HepG2 (cell line): ENCODE measurements around the gene DZIP1L. TPM values are rescaled to one million over a fixed set of nuclear protein-coding genes. Genes with fewer than 3 reads are reported as not detected.
A peak's percentile ranks its signal among the peaks of the same experiment; 100 is the strongest.

Source experiments
- FOXM1 ChIP-seq: sonication (generic); formaldehyde crosslinking; IDR thresholded peaks from 2 replicates; pipeline ENCODE4 v1.5.0; 2020; ENCODE audit warnings: missing genetic modification reagents
- GATAD1 ChIP-seq: IDR thresholded peaks from 2 replicates; pipeline ENCODE4 v1.6.1; 2016; ENCODE audit warnings: missing genetic modification reagents, missing compliant biosample characterization
- IKZF5 ChIP-seq: IDR thresholded peaks from 2 replicates; pipeline ENCODE4 v1.6.1; 2018; ENCODE audit warnings: missing genetic modification reagents, mild to moderate bottlenecking, missing compliant biosample characterization
- LCORL ChIP-seq, 2 experiments: fragments of 450-650 bp in 1 of 2; sonication (generic) in 1 of 2; formaldehyde crosslinking in 1 of 2; IDR thresholded peaks; 2 replicates each; pipeline versions ENCODE4 v1.5.0 to v1.6.1; 2017 to 2020; ENCODE audit warnings: antibody characterized with exemption in 1 of 2, missing genetic modification reagents in 1 of 2
- RARG ChIP-seq: sonication (generic); formaldehyde crosslinking; IDR thresholded peaks from 2 replicates; pipeline ENCODE4 v1.4.0; 2020; ENCODE audit warnings: low read depth, mild to moderate bottlenecking, missing genetic modification reagents
- SPEN ChIP-seq: sonication (generic); formaldehyde crosslinking; IDR thresholded peaks from 2 replicates; pipeline ENCODE4 v1.5.1; 2020; ENCODE audit warnings: low read depth, mild to moderate bottlenecking, missing genetic modification reagents
- ZBTB37 ChIP-seq: sonication (generic); formaldehyde crosslinking; IDR thresholded peaks from 2 replicates; pipeline ENCODE4 v1.4.0; 2020; ENCODE audit warnings: mild to moderate bottlenecking, missing genetic modification reagents
- ZNF350 ChIP-seq: sonication (generic); formaldehyde crosslinking; IDR thresholded peaks from 2 replicates; pipeline ENCODE4 v1.4.0; 2020; ENCODE audit warnings: mild to moderate bottlenecking, low read depth, missing genetic modification reagents, borderline replicate concordance
- polyA plus RNA-seq, 8 experiments: library from polyadenylated mRNA; depleted of rRNA in 3 of 8; stranded (reverse) in 7 of 8; unstranded in 1 of 8; fragments of >200 nt; fragmentation: Illumina TruSeq in 4 of 8; extraction: Trizol in 4 of 8; gene quantifications; 2 replicates each; pipeline versions ENCODE4 v1.2.1 to v1.2.3, GENCODE V29; 2011 to 2016; ENCODE audit warnings: low read depth in 4 of 8, missing spikeins in 1 of 8, mixed read lengths in 1 of 8; ENCODE audit not compliant: insufficient read depth in 1 of 8
- total RNA-seq, 5 experiments: library from RNA; depleted of rRNA; stranded (reverse); fragments of >200 nt; fragmentation: Illumina TruSeq; extraction: Trizol; gene quantifications; 2 replicates each; pipeline ENCODE4 v1.2.3, GENCODE V29; 2016; ENCODE audit warnings: low read depth in 1 of 5
- TF ChIP-seq, protein P1 (sequence below): sonication (generic); formaldehyde crosslinking; IDR thresholded peaks from 2 replicates; pipeline ENCODE4 v1.8.0; 2022; ENCODE audit warnings: mild to moderate bottlenecking, missing genetic modification reagents; ENCODE audit not compliant: insufficient replicate concordance
- TF ChIP-seq, protein P2 (sequence below): sonication (generic); formaldehyde crosslinking; IDR thresholded peaks from 2 replicates; pipeline ENCODE4 v1.5.0; 2020; ENCODE audit warnings: mild to moderate bottlenecking, missing genetic modification reagents, borderline replicate concordance
- TF ChIP-seq, protein P3 (sequence below): sonication (generic); formaldehyde crosslinking; IDR thresholded peaks from 2 replicates; pipeline ENCODE4 v1.4.0; 2020; ENCODE audit warnings: missing genetic modification reagents, borderline replicate concordance
- TF ChIP-seq, protein P4 (sequence below): sonication (generic); formaldehyde crosslinking; IDR thresholded peaks from 2 replicates; pipeline ENCODE4 v1.5.0; 2020; ENCODE audit warnings: mild to moderate bottlenecking, missing genetic modification reagents
- TF ChIP-seq, protein P5 (sequence below): sonication (generic); formaldehyde crosslinking; IDR thresholded peaks from 2 replicates; pipeline ENCODE4 v1.5.1; 2020; ENCODE audit warnings: missing genetic modification reagents, mild to moderate bottlenecking, borderline replicate concordance

Gene DZIP1L
- total and polyA plus RNA-seq, 2 of the 13 experiments (the other 11 are each of a cell fraction or from before 2014, with no cell fraction given), result 0.90 to 1.2 TPM

- TF ChIP-seq, protein P1, sequence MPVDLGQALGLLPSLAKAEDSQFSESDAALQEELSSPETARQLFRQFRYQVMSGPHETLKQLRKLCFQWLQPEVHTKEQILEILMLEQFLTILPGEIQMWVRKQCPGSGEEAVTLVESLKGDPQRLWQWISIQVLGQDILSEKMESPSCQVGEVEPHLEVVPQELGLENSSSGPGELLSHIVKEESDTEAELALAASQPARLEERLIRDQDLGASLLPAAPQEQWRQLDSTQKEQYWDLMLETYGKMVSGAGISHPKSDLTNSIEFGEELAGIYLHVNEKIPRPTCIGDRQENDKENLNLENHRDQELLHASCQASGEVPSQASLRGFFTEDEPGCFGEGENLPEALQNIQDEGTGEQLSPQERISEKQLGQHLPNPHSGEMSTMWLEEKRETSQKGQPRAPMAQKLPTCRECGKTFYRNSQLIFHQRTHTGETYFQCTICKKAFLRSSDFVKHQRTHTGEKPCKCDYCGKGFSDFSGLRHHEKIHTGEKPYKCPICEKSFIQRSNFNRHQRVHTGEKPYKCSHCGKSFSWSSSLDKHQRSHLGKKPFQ, result no peak
- TF ChIP-seq, protein P2, sequence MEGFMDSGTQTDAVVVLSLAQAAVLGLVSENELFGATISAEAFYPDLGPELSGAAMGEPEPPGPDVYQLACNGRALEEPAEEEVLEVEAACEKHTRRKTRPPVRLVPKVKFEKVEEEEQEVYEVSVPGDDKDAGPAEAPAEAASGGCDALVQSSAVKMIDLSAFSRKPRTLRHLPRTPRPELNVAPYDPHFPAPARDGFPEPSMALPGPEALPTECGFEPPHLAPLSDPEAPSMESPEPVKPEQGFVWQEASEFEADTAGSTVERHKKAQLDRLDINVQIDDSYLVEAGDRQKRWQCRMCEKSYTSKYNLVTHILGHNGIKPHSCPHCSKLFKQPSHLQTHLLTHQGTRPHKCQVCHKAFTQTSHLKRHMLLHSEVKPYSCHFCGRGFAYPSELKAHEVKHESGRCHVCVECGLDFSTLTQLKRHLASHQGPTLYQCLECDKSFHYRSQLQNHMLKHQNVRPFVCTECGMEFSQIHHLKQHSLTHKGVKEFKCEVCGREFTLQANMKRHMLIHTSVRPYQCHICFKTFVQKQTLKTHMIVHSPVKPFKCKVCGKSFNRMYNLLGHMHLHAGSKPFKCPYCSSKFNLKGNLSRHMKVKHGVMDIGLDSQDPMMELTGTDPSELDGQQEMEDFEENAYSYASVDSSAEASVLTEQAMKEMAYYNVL (CRISPR knock-in tag), result no peak
- TF ChIP-seq IKZF5 (CRISPR knock-in tag) (no peak), SPEN (no peak), RARG (CRISPR knock-in tag) (no peak), ZNF350 (CRISPR knock-in tag) (no peak), GATAD1 (CRISPR knock-in tag) (no peak), ZBTB37 (CRISPR knock-in tag) (no peak), LCORL (IDR thresholded peaks at IDR 0.05) (no peak), LCORL (CRISPR knock-in tag; IDR thresholded peaks at IDR 0.05) (peak; percentile 44; the same call in 1 of the 2 replicates), FOXM1 (CRISPR knock-in tag) (no peak)
- TF ChIP-seq, protein P3, sequence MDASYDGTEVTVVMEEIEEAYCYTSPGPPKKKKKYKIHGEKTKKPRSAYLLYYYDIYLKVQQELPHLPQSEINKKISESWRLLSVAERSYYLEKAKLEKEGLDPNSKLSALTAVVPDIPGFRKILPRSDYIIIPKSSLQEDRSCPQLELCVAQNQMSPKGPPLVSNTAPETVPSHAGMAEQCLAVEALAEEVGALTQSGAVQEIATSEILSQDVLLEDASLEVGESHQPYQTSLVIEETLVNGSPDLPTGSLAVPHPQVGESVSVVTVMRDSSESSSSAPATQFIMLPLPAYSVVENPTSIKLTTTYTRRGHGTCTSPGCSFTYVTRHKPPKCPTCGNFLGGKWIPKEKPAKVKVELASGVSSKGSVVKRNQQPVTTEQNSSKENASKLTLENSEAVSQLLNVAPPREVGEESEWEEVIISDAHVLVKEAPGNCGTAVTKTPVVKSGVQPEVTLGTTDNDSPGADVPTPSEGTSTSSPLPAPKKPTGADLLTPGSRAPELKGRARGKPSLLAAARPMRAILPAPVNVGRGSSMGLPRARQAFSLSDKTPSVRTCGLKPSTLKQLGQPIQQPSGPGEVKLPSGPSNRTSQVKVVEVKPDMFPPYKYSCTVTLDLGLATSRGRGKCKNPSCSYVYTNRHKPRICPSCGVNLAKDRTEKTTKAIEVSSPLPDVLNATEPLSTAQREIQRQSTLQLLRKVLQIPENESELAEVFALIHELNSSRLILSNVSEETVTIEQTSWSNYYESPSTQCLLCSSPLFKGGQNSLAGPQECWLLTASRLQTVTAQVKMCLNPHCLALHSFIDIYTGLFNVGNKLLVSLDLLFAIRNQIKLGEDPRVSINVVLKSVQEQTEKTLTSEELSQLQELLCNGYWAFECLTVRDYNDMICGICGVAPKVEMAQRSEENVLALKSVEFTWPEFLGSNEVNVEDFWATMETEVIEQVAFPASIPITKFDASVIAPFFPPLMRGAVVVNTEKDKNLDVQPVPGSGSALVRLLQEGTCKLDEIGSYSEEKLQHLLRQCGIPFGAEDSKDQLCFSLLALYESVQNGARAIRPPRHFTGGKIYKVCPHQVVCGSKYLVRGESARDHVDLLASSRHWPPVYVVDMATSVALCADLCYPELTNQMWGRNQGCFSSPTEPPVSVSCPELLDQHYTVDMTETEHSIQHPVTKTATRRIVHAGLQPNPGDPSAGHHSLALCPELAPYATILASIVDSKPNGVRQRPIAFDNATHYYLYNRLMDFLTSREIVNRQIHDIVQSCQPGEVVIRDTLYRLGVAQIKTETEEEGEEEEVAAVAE, result 0 out of 2 replicates have a peak, but pooled peaks have one; percentile 53
- TF ChIP-seq, protein P4, sequence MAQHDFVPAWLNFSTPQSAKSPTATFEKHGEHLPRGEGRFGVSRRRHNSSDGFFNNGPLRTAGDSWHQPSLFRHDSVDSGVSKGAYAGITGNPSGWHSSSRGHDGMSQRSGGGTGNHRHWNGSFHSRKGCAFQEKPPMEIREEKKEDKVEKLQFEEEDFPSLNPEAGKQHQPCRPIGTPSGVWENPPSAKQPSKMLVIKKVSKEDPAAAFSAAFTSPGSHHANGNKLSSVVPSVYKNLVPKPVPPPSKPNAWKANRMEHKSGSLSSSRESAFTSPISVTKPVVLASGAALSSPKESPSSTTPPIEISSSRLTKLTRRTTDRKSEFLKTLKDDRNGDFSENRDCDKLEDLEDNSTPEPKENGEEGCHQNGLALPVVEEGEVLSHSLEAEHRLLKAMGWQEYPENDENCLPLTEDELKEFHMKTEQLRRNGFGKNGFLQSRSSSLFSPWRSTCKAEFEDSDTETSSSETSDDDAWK (CRISPR knock-in tag), result no peak
- TF ChIP-seq, protein P5, sequence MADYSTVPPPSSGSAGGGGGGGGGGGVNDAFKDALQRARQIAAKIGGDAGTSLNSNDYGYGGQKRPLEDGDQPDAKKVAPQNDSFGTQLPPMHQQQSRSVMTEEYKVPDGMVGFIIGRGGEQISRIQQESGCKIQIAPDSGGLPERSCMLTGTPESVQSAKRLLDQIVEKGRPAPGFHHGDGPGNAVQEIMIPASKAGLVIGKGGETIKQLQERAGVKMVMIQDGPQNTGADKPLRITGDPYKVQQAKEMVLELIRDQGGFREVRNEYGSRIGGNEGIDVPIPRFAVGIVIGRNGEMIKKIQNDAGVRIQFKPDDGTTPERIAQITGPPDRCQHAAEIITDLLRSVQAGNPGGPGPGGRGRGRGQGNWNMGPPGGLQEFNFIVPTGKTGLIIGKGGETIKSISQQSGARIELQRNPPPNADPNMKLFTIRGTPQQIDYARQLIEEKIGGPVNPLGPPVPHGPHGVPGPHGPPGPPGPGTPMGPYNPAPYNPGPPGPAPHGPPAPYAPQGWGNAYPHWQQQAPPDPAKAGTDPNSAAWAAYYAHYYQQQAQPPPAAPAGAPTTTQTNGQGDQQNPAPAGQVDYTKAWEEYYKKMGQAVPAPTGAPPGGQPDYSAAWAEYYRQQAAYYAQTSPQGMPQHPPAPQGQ, result no peak
These were observed 46.7 kb downstream of the DZIP1L start (continued) for GRCh38 chr3:138068579-138069174.
